ENCODE data around the gene TF.

Gene TF

GRCh38 chr3:133834621-133835417 is 88.6 kb downstream of the TF start:
- no peak for DNase-seq (ENCODE audit: low read depth)
- TF ChIP-seq CTCF (conservative IDR thresholded peaks at IDR 0.05; ENCODE audit: low read depth, low read length), result no peak
- no peak overlapping the region for H3K4me3 ChIP-seq (ENCODE audit: low read depth, low read length)

GRCh38 chr3:133835418-133835743 is 89.2 kb downstream of the TF start:
- H3K4me3 ChIP-seq (ENCODE audit: low read depth, low read length), result no peak overlapping the region
- no peak for TF ChIP-seq CTCF (conservative IDR thresholded peaks at IDR 0.05; ENCODE audit: low read depth, low read length)
- no peak for DNase-seq (ENCODE audit: low read depth)

- H3K4me3 ChIP-seq (ENCODE audit: low read depth, low read length), result no peak overlapping the region
- DNase-seq (ENCODE audit: low read depth), result no peak
Measured at GRCh38 chr3:133835961-133836360, 89.8 kb downstream of the TF start.

GRCh38 chr3:133836497-133837158 is 90.4 kb downstream of the TF start:
- no peak for DNase-seq (ENCODE audit: low read depth)
- TF ChIP-seq CTCF (conservative IDR thresholded peaks at IDR 0.05; ENCODE audit: low read depth, low read length), result no peak
- H3K4me3 ChIP-seq (ENCODE audit: low read depth, low read length), result no peak overlapping the region

More at GRCh38 chr3:133835961-133836360, 89.8 kb downstream of the TF start:
- TF ChIP-seq CTCF (conservative IDR thresholded peaks at IDR 0.05; ENCODE audit: low read depth, low read length), result no peak

GRCh38 chr3:133837487-133838295 is 91.5 kb downstream of the TF start:
- no peak for DNase-seq (ENCODE audit: low read depth)
- no peak overlapping the region for H3K4me3 ChIP-seq (ENCODE audit: low read depth, low read length)
- no peak for TF ChIP-seq CTCF (conservative IDR thresholded peaks at IDR 0.05; ENCODE audit: low read depth, low read length)

GRCh38 chr3:133838296-133838789 is 92.2 kb downstream of the TF start:
- no peak for TF ChIP-seq CTCF (conservative IDR thresholded peaks at IDR 0.05; ENCODE audit: low read depth, low read length)
- no peak for DNase-seq (ENCODE audit: low read depth)
- no peak overlapping the region for H3K4me3 ChIP-seq (ENCODE audit: low read depth, low read length)
